Colonic mucosa (tissue), 4 donors: ENCODE results near the gene KDM4F. TPM values are rescaled to one million over a fixed set of nuclear protein-coding genes. Genes with fewer than 3 reads are reported as not detected.
"Not testable (repeated sequence)": the region's sequence is repeated elsewhere in the genome, so short reads cannot be mapped to it uniquely, and the experiment has no call there.

Source experiments
- DNase-seq: peaks from one replicate; pipeline ENCODE4 v3.0.0-alpha.2; 2020
- H3K27ac ChIP-seq: fragments of 200-600 bp; one replicate; pipeline ENCODE4 v1.8.0; 2021
- H3K27me3 ChIP-seq: fragments of 200-600 bp; one replicate; pipeline ENCODE4 v1.8.0; 2021
- H3K36me3 ChIP-seq: fragments of 200-600 bp; one replicate; pipeline ENCODE4 v1.8.0; 2021
- H3K4me1 ChIP-seq: fragments of 200-600 bp; one replicate; pipeline ENCODE4 v1.8.0; 2021; ENCODE audit warnings: mild to moderate bottlenecking
- H3K4me3 ChIP-seq: fragments of 200-600 bp; one replicate; pipeline ENCODE4 v1.8.0; 2021
- H3K9ac ChIP-seq, 2 donors: one replicate each; pipeline ENCODE4 v1.7.0; 2013; ENCODE audit warnings: control low read depth in 2 of 2, low read depth in 2 of 2, low read length in 2 of 2
- H3K9me3 ChIP-seq: fragments of 200-600 bp; one replicate; pipeline ENCODE4 v1.8.0; 2021
- CTCF ChIP-seq: fragments of 200-600 bp; IDR thresholded peaks from one replicate; pipeline ENCODE4 v1.8.0; 2022; ENCODE audit warnings: antibody characterized with exemption, mild to moderate bottlenecking
- intact Hi-C: fragments of 100-400 bp; cut with DNase I; formaldehyde crosslinking; loops from one replicate; pipeline ENCODE4 v1.14.1; 2022
- total RNA-seq, 2 donors: library from RNA; stranded (reverse); fragmentation: NEBNext Ultra II Directional in 1 of 2; extraction: Animal tissue kit (Norgen Biotek cat#: 25700) in 1 of 2; gene quantifications; one replicate each; pipeline ENCODE4 v1.2.1, GENCODE V29; 2021
- donor health status: healthy.
- donor health status: DM: no; HTN: no; CAD: no.
- donor health status: DM: no; HTN: no; CAD: no.

KDM4F gene
- total RNA-seq, 2 donors from 2014 or later, result not detected

GRCh38 chr11:95024958-95025357, 24.3 kb upstream of the KDM4F start, which contains the start of gene KDM4E:
Gene KDM4E, plus strand, starts transcription at chr11:95025258. Its CDS starts 300 bp downstream, at chr11:95025558.
- H3K4me1 ChIP-seq, result no peaks in the 10 kb centered on the region
- H3K4me3 ChIP-seq, result no peak within 1 kb of the TSS
- TF ChIP-seq CTCF, result no peak
- no peaks in the 10 kb centered on the region for H3K27me3 ChIP-seq
- no peak for DNase-seq
- no peak within 1 kb of the TSS for H3K9ac ChIP-seq
- no peaks in the 10 kb centered on the region for H3K36me3 ChIP-seq
- H3K27ac ChIP-seq, result no peak within 1 kb of the TSS
- no peaks in the 10 kb centered on the region for H3K9me3 ChIP-seq
- intact Hi-C loops, result no loop called here

- H3K4me1 ChIP-seq, H3K36me3 ChIP-seq, DNase-seq, intact Hi-C loops, H3K9ac ChIP-seq, H3K27me3 ChIP-seq, H3K9me3 ChIP-seq, H3K27ac ChIP-seq, H3K4me3 ChIP-seq: not testable (repeated sequence)
Observed at GRCh38 chr11:95025594-95025993, 23.6 kb upstream of the KDM4F start.

DNA sequence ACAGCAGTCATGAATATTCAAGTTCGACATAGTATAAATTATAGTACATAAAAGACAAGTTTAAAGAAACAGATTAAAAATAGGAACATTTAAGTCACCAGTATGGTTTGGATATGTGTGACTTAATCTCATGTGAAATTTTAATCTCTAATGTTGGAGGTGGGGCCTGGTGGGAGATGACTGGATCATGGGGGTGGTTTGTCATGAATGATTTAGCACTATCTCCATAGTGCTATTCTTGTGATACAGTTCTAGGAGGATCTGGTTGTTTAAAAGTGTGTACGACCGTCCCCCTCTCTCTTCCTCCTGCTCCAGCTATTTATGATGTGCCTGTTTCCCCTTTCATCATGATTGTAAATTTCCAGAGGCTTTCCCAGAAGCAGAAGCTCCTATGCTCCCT, 20.9 kb upstream of the KDM4F start:
- TF ChIP-seq CTCF, result no peak
- Histone ChIP-seq H3K36me3 (no peaks in the 10 kb centered on the region), H3K4me3 (no peak overlapping the region), H3K4me1 (no peaks in the 10 kb centered on the region), H3K27ac (no peak overlapping the region), H3K27me3 (no peaks in the 10 kb centered on the region), H3K9ac (no peak overlapping the region), H3K9me3 (no peaks in the 10 kb centered on the region)
- DNase-seq, result no peak
- intact Hi-C loops, result no loop called here

GRCh38 chr11:95033051-95033450, 16.2 kb upstream of the KDM4F start:
- no peaks in the 10 kb centered on the region for H3K27me3 ChIP-seq
- intact Hi-C loops, result no loop called here
- H3K4me1 ChIP-seq, result no peaks in the 10 kb centered on the region
- no peak overlapping the region for H3K9ac ChIP-seq
- no peaks in the 10 kb centered on the region for H3K36me3 ChIP-seq
- no peaks in the 10 kb centered on the region for H3K9me3 ChIP-seq
- no peak overlapping the region for H3K27ac ChIP-seq
- no peak for TF ChIP-seq CTCF
- no peak overlapping the region for H3K4me3 ChIP-seq
- DNase-seq, result no peak

GRCh38 chr11:95035316-95035715, 13.9 kb upstream of the KDM4F start:
- no peak for TF ChIP-seq CTCF
- intact Hi-C loops, result no loop called here

DNA sequence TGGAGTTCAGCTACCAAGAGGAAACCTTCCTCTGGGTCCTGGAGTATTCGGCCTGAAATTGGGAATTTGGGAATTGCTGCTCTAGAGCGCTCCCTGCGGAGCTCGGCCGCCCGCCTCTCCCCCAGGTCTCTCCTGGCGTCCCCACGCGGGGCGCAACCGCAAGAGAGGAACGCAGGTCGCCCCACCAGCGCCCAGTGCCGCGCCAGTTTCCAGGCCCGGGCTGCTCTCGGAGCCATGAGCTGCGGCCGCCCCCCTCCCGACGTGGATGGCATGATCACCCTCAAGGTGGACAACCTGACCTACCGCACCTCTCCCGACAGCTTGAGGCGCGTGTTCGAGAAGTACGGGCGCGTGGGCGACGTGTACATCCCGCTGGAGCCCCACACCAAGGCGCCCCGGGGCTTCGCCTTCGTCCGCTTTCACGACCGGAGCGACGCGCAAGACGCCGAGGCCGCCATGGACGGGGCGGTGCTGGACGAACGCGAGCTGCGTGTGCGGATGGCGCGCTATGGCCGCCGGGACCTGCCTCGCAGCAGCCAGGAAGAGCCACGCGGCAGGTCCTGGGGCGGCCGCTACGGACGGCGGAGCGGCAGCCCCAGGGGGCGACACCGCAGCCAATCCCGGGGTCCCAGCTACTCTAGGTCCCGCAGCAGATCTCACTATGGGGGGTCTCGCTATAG, 11.7 kb upstream of the KDM4F start:
- intact Hi-C loops, H3K9ac ChIP-seq, DNase-seq: not testable (repeated sequence)

More at GRCh38 chr11:95035316-95035715, 13.9 kb upstream of the KDM4F start:
- Histone ChIP-seq H3K4me3 (no peak overlapping the region), H3K4me1 (no peaks in the 10 kb centered on the region), H3K9me3 (no peaks in the 10 kb centered on the region), H3K27me3 (no peaks in the 10 kb centered on the region), H3K27ac (no peak overlapping the region), H3K36me3 (no peaks in the 10 kb centered on the region), H3K9ac (no peak overlapping the region)
- DNase-seq, result no peak

More for the DNA sequence above, 11.7 kb upstream of the KDM4F start:
- H3K4me3 ChIP-seq, H3K27me3 ChIP-seq, H3K9me3 ChIP-seq, H3K36me3 ChIP-seq, H3K4me1 ChIP-seq, H3K27ac ChIP-seq: not testable (repeated sequence)
